GM19025 (cell line): ENCODE data around the gene TRABD2B.

Source experiments
- ATAC-seq: cut with Tn5 transposase; IDR thresholded peaks from one replicate; pipeline ENCODE4 v1.9.1; 2021; ENCODE audit warnings: mild to moderate bottlenecking, low read depth, moderate library complexity; ENCODE audit not compliant: unreplicated experiment

TRABD2B gene

DNA sequence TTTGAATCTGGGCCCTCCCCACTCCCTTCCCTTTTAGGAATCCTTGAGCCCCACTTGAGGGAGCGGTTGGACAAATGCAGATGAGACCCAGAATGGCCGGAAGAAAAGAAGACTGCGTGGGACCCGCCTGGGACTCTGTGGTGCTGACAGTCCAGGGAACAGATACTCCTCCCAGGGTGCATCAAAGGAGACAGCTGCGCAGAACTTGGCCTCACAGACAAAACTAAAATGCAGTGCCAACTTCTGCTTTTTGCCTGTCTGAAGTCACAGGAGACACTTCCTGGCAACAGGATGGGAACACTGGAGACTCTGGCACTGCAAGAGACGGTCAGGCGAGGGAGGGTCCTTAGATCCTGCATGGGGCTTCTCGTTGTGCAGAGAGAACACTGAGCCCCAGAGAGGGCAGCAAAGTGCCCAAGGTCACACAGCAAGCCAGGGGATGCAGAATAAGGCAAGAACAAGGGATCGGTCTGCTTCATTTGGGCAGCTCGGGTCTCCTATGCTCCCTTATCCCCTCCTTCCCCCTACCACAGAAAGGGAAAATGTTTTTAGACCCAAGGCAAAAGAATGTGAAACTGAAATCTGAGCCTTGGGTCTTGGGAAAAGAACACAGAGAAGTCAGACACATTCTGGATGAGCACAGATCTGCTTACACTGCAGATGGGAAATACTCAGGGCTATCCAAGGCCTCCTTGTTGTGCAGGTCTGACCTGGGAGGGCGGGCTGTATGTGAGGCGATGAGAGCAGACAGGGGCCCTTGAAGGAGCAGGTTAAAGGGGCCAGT lies 182.4 kb downstream of the TRABD2B start:
- ATAC-seq: no peak

GRCh38 chr1:47813970-47814369 lies 183.2 kb downstream of the TRABD2B start:
- no peak for ATAC-seq

DNA sequence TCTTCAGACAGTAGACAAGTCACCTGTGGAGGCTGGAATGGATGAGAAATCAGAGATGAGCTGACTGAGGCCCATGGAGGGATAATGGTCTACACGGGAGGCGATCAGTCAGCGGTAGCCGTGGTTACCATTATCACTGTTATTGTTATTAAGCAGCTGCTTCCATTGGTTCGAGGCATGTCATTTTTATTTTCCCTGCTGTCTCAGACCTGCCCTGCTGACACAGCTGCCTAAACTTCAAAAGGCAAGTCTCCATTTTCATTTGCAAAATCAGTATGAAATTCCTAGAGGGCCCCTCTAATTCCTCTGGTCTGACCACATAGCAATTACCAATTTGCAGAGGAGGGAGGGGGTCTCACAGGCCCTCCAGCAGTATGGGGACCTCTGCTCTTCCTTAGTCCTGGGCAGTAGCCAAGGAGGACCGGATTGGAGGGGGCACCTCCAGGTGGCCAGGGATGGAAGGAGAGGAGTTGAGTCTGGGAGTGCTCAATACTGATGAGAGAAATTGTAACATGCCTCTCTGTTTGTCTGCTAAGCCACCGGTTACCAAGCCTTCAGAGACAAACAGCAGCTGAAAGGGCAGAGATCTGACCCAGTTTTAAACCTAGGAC lies 184.2 kb downstream of the TRABD2B start:
- no peak for ATAC-seq

- ATAC-seq: no peak
These were observed 186.1 kb downstream of the TRABD2B start for GRCh38 chr1:47810964-47811682.

DNA sequence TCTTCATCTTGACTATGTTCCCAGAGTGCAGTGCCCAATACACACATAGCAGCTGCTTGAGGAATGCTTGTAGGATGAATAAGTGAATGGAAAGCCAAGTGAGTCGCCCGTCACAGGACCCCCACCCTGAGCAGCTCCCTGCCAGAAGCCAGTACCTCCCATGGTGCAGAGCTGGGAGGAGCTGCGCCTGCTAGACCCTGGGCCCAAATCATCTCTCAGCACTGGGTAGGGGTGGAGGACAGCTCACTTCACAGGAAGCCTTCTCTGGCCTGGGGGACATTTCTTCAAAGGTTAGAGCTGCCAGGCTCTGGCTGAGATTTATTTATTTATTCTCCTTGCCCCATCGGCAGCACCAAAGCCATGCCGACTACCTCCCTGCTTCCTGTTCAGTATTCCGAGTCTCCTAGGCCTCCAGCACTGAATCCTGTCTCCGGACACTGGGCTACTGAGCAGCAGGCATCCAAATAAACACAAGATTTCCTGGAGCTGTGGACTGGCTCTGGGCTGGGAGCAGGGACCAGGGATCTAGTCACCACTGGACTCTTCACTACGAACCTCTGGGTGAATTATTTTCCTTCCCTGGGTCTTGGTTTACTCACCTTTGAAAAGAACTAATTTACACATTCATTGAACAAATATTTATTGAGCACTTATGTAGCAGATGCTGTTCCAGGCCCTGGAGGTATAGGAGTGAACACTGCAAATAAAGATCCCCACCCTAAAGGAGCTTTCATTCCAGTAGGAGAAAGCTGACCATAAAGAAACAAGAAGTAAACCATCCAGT lies 187.7 kb downstream of the TRABD2B start:
- no peak for ATAC-seq

DNA sequence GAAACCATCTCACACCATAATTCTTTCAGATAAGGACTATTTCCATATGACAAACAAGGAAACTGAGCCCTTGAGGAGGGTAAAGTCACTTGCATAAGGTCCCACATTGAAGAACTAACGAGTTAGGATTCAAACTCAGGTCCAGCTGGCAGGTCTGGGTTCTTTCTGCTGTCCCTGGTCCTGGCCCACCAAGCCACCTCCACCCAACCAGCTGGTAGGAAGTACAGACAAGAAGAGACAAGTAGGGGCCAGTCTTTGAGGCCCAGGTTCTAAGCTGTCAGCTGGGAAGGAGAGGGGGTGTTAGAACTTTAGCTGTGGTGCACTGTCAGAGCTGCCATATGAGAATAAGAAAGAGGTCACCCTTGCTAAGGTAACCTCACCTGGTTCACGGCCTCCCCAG lies 188.6 kb downstream of the TRABD2B start:
- ATAC-seq: no peak

GRCh38 chr1:47805921-47806361 lies 191.2 kb downstream of the TRABD2B start:
- no peak for ATAC-seq

- no peak for ATAC-seq
These were observed 192.2 kb downstream of the TRABD2B start for GRCh38 chr1:47805018-47805417.

- ATAC-seq: no peak
These were observed 193.2 kb downstream of the TRABD2B start for GRCh38 chr1:47803815-47804501.

- no peak for ATAC-seq
These were observed 199.6 kb downstream of the TRABD2B start for GRCh38 chr1:47797575-47797974.

DNA sequence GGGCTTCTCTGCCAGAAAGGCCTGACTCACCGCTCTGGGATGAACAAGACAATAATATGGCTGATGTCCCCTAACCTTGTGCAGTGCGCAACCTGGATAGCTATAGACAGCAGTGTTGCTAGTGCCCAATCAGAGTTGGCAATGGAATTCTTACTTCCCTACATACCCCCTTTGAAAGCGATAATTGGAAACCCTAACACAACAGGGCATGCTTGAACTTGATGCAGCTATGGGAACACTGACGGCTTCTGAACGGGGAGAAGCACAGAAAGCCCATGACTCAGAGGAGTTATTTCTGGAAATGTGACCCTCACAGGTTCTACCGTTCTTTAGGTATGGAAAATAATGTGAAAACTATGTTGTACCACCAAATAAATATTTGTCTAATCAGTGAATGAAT lies 200.6 kb downstream of the TRABD2B start:
- no peak for ATAC-seq

GRCh38 chr1:47795102-47795501 lies 202.1 kb downstream of the TRABD2B start:
- no peak for ATAC-seq

DNA sequence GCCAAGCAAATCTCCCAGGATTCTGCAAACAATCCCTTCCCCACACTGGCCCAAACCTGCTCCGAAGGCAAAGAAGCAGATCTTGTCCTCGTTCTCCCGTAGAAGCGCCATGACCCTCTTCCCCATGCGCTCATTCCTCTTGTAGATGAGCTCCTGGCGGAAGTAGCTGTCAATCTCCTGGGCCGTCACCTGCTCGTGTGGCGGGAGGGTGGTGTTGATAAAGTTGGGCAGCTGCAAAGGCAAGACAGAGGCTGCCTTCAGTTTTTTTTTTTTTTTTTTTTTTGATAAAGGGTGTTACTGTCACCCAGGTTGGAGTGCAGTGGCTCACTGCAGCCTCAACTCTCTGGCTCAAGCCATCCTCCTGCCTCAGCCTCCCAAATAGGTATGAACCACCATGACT lies 202.7 kb downstream of the TRABD2B start:
- ATAC-seq: no peak

DNA sequence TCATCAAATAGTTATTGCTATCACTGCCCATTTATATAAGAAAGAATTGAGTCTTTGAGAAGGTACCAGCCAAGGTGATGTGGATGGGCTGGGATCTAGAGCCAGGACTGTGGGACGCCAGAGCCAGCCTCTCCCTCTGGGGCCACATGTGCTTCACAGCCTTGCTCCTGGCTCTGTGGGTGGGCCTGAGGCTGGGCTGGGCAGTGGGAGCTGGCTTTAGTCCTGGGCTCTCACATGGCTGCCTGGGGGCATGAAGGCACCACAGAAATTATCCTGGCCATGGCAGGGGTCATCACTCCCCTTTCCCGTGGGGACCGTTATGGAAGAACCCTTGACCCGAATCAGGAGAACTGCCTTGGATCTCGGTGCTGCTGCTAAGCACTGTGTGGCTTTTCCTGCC lies 203.1 kb downstream of the TRABD2B start:
- ATAC-seq: no peak

DNA sequence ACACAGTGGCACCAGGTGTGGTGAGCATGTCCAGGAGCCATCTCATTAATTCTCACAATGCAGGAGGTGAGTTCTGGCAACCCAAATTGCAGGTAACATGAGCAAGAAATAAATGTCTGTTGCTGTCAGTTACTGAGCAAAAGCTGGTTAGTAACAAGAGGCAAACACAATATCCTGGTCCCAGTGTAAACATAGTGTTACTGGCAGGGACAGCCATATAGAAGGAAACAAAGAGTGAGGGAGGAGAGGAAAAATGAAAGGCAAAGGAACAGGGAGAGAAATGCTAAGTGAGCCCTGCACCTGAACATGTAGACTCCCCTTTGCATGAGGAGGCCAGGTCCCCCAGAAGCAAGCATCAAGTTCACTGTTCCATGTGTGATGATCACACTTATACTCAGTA lies 203.6 kb downstream of the TRABD2B start:
- no peak for ATAC-seq

DNA sequence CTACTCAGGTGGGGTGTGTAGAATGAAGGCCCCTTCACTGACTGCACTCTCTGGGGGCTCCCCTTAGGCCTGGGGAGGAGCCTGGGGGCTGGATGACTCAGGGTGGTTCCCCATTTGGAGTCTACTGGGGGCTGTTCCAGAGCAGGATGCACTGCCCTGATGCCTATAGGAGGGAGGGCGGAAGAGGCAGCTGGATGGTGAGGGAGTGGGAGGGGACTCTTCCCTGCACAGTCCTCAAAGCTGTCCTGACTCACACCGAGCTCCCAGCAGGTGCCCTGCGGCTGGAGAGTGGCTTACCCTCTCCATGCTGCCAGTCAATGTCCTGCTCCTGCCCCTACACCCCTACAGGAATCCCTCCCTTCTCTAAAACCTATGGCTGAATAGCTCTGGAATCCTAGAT lies 204.4 kb downstream of the TRABD2B start:
- no peak for ATAC-seq

DNA sequence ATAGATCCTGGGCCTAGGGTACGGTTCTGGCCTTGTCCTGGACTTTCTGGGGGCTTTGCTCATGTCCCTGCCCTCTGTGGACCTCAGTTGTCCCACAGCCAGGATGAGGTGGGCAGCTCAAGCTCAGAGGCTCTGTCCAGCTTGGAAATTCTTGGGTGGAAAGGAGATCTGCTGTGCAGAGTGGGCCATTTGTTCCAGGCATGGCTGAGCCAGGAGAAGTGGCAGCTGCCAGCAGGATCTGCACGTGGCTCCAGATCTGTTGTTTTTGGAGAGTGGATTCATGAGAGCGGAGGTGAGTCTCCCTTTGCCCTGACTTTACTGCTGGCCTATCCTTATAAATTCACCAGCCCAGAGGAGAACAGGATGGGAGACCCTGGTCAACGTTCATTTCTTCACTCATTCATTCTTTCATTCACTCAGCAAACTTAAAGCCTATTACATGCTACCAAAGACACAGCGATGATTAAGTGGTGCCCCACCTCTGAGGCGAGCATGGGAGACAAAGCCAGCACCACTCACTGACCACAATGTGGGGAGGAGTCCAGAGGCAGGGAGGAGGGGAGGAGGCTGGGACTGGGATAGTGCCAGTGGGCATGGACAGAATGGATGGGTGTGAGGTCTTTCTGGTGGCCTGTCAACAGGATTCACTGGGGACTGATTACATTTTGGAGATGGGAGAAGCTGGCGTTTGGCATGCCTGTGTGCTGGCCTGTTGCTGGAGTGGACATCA lies 205.1 kb downstream of the TRABD2B start:
- ATAC-seq: no peak

- no peak for ATAC-seq
These were observed 208.4 kb downstream of the TRABD2B start for GRCh38 chr1:47788761-47789160.

DNA sequence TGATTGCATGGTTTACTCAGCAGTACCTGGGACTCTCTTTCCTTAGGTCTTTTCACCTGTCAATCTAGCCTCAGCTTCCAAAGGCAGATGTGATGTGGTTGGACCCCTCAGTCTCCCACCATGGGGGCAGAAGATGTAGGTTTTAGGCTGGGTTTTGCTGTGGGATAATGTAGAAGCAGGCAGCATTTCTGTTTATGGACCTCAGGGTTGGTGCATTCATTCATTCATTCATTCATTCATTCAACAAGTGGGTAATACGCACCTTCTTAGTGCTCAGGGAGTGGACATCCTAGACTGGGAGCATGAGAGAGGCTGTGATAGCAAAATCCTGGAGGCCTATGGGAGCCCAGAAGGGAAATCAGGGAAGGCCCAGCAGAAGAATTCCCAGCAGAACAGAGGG lies 209.6 kb downstream of the TRABD2B start:
- no peak for ATAC-seq

DNA sequence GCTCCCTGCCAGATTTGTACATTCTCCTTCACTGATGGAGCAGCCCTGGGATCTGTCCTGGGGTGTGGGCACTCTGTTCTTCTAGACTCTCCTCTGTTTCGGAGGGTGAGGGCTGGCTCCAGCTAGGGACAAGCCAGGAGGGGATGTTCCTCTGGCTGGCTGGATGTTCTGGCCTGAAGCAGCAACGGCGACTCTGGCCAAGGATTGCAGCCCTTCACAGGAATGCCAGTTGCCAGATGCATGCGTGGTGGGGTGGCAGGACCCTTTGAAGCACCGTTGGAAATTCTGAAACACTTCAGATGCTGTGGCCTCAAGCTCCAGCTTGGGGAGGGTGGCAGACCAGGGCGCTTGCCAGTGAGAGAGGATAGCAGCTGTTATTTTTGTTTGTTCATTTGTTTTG lies 210.9 kb downstream of the TRABD2B start:
- ATAC-seq: no peak
